HepG2 (cell line): ENCODE data around the gene BCDIN3D. TPM values are rescaled to one million over a fixed set of nuclear protein-coding genes. Genes with fewer than 3 reads are reported as not detected.

Experiments
- CBX2 ChIP-seq, 2 experiments: fragments of 200-600 bp in 1 of 2; sonication (generic); formaldehyde crosslinking in 1 of 2; IDR thresholded peaks; 2 replicates each; pipeline versions ENCODE4 v1.7.0 to v1.8.1; 2018 to 2022; ENCODE audit warnings: low read depth in 2 of 2, low read length in 1 of 2, mild to moderate bottlenecking in 1 of 2, missing genetic modification reagents in 1 of 2
- IRF2 ChIP-seq: IDR thresholded peaks from 2 replicates; pipeline ENCODE4 v1.6.1; 2018; ENCODE audit warnings: missing genetic modification reagents, missing compliant biosample characterization
- KLF13 ChIP-seq: sonication (generic); formaldehyde crosslinking; IDR thresholded peaks from 2 replicates; pipeline ENCODE4 v1.4.0; 2020; ENCODE audit warnings: mild to moderate bottlenecking, missing genetic modification reagents
- NFE2L1 ChIP-seq: sonication (generic); formaldehyde crosslinking; IDR thresholded peaks from 2 replicates; pipeline ENCODE4 v1.4.0; 2020; ENCODE audit warnings: missing genetic modification reagents, mild to moderate bottlenecking, borderline replicate concordance
- SIN3B ChIP-seq: fragments of 150-350 bp; IDR thresholded peaks from 2 replicates; pipeline ENCODE4 v1.6.1; 2014; ENCODE audit warnings: low read length
- TEAD3 ChIP-seq: optimal IDR thresholded peaks from 2 replicates; pipeline ENCODE3; 2016; ENCODE audit warnings: borderline replicate concordance
- ZBTB7B ChIP-seq: sonication (generic); formaldehyde crosslinking; IDR thresholded peaks from 2 replicates; pipeline ENCODE4 v1.4.0; 2020; ENCODE audit warnings: missing genetic modification reagents
- ZNF136 ChIP-seq: sonication (generic); formaldehyde crosslinking; IDR thresholded peaks from 2 replicates; pipeline ENCODE4 v1.8.1; 2022; ENCODE audit warnings: low read depth, mild to moderate bottlenecking, moderate library complexity, missing genetic modification reagents
- polyA plus RNA-seq, 8 experiments: library from polyadenylated mRNA; depleted of rRNA in 3 of 8; stranded (reverse) in 7 of 8; unstranded in 1 of 8; fragments of >200 nt; fragmentation: Illumina TruSeq in 4 of 8; extraction: Trizol in 4 of 8; gene quantifications; 2 replicates each; pipeline versions ENCODE4 v1.2.1 to v1.2.3, GENCODE V29; 2011 to 2016; ENCODE audit warnings: low read depth in 4 of 8, missing spikeins in 1 of 8, mixed read lengths in 1 of 8; ENCODE audit not compliant: insufficient read depth in 1 of 8
- total RNA-seq, 5 experiments: library from RNA; depleted of rRNA; stranded (reverse); fragments of >200 nt; fragmentation: Illumina TruSeq; extraction: Trizol; gene quantifications; 2 replicates each; pipeline ENCODE4 v1.2.3, GENCODE V29; 2016; ENCODE audit warnings: low read depth in 1 of 5
- TF ChIP-seq, protein P1 (sequence below): sonication (generic); formaldehyde crosslinking; IDR thresholded peaks from 2 replicates; pipeline ENCODE4 v1.5.1; 2020; ENCODE audit warnings: mild to moderate bottlenecking, missing genetic modification reagents, moderate library complexity
- TF ChIP-seq, protein P2 (sequence below): sonication (generic); formaldehyde crosslinking; IDR thresholded peaks from 2 replicates; pipeline ENCODE4 v1.5.1; 2020; ENCODE audit warnings: missing genetic modification reagents, mild to moderate bottlenecking, borderline replicate concordance
- TF ChIP-seq, protein P3 (sequence below): sonication (generic); formaldehyde crosslinking; IDR thresholded peaks from 2 replicates; pipeline ENCODE4 v1.5.1; 2020; ENCODE audit warnings: missing genetic modification reagents, mild to moderate bottlenecking, borderline replicate concordance

BCDIN3D gene
- total and polyA plus RNA-seq, 2 of the 13 experiments (the other 11 are each of a cell fraction or from before 2014, with no cell fraction given): 2.2 to 2.5 TPM

DNA sequence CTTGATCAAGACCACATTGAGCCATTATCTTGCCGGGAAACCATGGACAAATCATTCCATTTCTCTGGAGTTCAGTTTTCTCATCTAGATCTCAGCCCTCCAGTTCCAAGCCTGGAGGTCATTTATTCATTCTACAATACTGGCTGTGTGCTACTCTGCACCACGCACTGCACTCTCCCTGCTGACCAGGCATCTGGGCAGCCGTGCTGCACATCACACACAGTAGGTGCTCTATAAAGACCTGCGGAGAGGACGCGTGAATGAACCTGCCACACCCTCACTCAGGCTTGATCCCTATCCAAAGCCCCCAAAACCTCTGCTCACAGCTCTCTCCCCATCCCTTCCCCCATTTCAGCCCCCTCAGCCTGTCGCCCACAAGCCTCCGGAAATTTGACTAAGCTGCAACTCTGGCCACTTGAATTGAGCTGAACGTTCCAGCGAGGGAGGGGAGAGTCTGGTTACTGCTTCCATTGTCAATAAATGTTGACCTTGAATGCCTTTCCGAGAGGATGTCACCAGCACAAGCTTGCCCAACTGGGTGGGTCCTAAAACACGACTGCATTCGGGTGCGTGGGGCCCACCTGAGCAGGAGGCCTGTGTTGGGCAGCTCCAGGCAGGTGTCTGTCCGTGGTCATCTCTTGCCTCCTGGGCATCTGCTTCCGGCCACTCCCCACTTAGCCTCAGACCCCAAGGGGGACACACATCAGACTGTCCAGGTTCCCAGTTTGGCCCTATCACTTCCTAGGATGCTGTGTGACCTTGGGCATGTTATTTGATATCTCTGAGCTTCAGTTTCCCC is 43.0 kb upstream of the BCDIN3D start (continued):
- TF ChIP-seq, protein P1, sequence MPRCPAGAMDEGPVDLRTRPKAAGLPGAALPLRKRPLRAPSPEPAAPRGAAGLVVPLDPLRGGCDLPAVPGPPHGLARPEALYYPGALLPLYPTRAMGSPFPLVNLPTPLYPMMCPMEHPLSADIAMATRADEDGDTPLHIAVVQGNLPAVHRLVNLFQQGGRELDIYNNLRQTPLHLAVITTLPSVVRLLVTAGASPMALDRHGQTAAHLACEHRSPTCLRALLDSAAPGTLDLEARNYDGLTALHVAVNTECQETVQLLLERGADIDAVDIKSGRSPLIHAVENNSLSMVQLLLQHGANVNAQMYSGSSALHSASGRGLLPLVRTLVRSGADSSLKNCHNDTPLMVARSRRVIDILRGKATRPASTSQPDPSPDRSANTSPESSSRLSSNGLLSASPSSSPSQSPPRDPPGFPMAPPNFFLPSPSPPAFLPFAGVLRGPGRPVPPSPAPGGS: no peak
- TF ChIP-seq IRF2 (no peak), KLF13 (no peak), ZNF136 (CRISPR knock-in tag) (no peak), CBX2 (IDR thresholded peaks at IDR 0.05; ENCODE audit: low read depth, low read length) (no peak), CBX2 (CRISPR knock-in tag; IDR thresholded peaks at IDR 0.05; ENCODE audit: low read depth) (no peak), TEAD3 (CRISPR knock-in tag) (peak; percentile 40), ZBTB7B (CRISPR knock-in tag) (no peak; the same call in 1 of the 2 replicates), NFE2L1 (no peak), SIN3B (no peak)
- TF ChIP-seq, protein P2, sequence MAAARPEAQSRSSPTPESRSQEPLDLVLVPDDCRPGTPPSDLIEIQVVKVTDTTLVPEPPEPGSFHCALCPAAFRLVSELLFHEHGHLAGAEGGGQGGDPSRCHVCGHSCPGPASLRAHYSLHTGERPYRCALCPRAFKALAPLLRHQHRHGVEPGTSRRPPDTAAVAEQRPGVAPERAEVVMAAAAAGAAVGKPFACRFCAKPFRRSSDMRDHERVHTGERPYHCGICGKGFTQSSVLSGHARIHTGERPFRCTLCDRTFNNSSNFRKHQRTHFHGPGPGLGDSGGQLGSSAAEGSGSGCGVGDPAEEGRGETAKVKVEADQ (CRISPR knock-in tag): no peak
- TF ChIP-seq, protein P3, sequence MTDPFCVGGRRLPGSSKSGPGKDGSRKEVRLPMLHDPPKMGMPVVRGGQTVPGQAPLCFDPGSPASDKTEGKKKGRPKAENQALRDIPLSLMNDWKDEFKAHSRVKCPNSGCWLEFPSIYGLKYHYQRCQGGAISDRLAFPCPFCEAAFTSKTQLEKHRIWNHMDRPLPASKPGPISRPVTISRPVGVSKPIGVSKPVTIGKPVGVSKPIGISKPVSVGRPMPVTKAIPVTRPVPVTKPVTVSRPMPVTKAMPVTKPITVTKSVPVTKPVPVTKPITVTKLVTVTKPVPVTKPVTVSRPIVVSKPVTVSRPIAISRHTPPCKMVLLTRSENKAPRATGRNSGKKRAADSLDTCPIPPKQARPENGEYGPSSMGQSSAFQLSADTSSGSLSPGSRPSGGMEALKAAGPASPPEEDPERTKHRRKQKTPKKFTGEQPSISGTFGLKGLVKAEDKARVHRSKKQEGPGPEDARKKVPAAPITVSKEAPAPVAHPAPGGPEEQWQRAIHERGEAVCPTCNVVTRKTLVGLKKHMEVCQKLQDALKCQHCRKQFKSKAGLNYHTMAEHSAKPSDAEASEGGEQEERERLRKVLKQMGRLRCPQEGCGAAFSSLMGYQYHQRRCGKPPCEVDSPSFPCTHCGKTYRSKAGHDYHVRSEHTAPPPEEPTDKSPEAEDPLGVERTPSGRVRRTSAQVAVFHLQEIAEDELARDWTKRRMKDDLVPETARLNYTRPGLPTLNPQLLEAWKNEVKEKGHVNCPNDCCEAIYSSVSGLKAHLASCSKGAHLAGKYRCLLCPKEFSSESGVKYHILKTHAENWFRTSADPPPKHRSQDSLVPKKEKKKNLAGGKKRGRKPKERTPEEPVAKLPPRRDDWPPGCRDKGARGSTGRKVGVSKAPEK (CRISPR knock-in tag): no peak
